Endothelial cell of hepatic sinusoid (primary cell): Measurements from ENCODE around the gene GSE1.

Experiments used
- in situ Hi-C: cut with HindIII; loops from 2 replicates; pipeline ENCODE4 v1.10.0; 2017; ENCODE audit warnings: low sequenced_read_pairs

The GSE1 gene

GRCh38 chr16:85612801-85613603, at the start of gene GSE1:
Gene GSE1 (plus strand): TSS chr16:85613322. CDS start chr16:85613392, 70 bp downstream.
- in situ Hi-C loops: no loop called here

GRCh38 chr16:85563515-85564276, 49.4 kb upstream of the GSE1 start:
- in situ Hi-C loops: no loop called here

GRCh38 chr16:85564277-85565051, 48.7 kb upstream of the GSE1 start:
- in situ Hi-C loops: no loop called here

- in situ Hi-C loops: no loop called here
Measured at GRCh38 chr16:85565340-85565739, 47.8 kb upstream of the GSE1 start.

- in situ Hi-C loops: no loop called here
Measured at GRCh38 chr16:85565801-85566526, 47.2 kb upstream of the GSE1 start.

- in situ Hi-C loops: no loop called here
Measured at GRCh38 chr16:85566561-85567100, 46.5 kb upstream of the GSE1 start.

GRCh38 chr16:85567101-85567866, 45.8 kb upstream of the GSE1 start:
- in situ Hi-C loops: no loop called here

GRCh38 chr16:85567935-85568334, 45.2 kb upstream of the GSE1 start:
- in situ Hi-C loops: no loop called here

GRCh38 chr16:85568519-85568918, 44.6 kb upstream of the GSE1 start:
- in situ Hi-C loops: no loop called here

GRCh38 chr16:85569039-85569614, 44.0 kb upstream of the GSE1 start:
- in situ Hi-C loops: no loop called here

- in situ Hi-C loops: no loop called here
Measured at GRCh38 chr16:85569615-85570212, 43.4 kb upstream of the GSE1 start.

- in situ Hi-C loops: no loop called here
Measured at GRCh38 chr16:85570213-85570734, 42.8 kb upstream of the GSE1 start.

- in situ Hi-C loops: no loop called here
Measured at GRCh38 chr16:85570735-85571562, 42.2 kb upstream of the GSE1 start.

GRCh38 chr16:85571563-85571812, 41.6 kb upstream of the GSE1 start:
- in situ Hi-C loops: no loop called here

GRCh38 chr16:85571813-85572619, 41.1 kb upstream of the GSE1 start:
- in situ Hi-C loops: no loop called here

GRCh38 chr16:85573045-85573695, 40.0 kb upstream of the GSE1 start:
- in situ Hi-C loops: no loop called here
